Chondrocyte (in vitro differentiated cells): ENCODE results near the gene DNTTIP2. TPM values are rescaled to one million over a fixed set of nuclear protein-coding genes. Genes with fewer than 3 reads are reported as not detected.

ENCODE experiments used
- DNase-seq: peaks from one replicate; pipeline ENCODE4 v3.0.0; 2021; ENCODE audit warnings: mixed read lengths, low spot score
- H3K27ac Mint-ChIP-seq: one replicate; pipeline ENCODE4 v1.8.0; 2021; ENCODE audit warnings: mild to moderate bottlenecking, moderate library complexity, mixed read lengths; ENCODE audit not compliant: unreplicated experiment
- H3K27me3 Mint-ChIP-seq: 2 replicates; pipeline ENCODE4 v1.8.0; 2021; ENCODE audit warnings: low read depth, mixed read lengths
- H3K36me3 Mint-ChIP-seq: 2 replicates; pipeline ENCODE4 v1.8.0; 2021; ENCODE audit warnings: low read depth, mixed read lengths
- H3K4me1 Mint-ChIP-seq: 2 replicates; pipeline ENCODE4 v1.8.0; 2021; ENCODE audit warnings: low read depth, mild to moderate bottlenecking, mixed read lengths
- H3K4me3 Mint-ChIP-seq: one replicate; pipeline ENCODE4 v1.8.0; 2021; ENCODE audit warnings: mild to moderate bottlenecking, moderate library complexity, mixed read lengths; ENCODE audit not compliant: unreplicated experiment
- H3K9me3 Mint-ChIP-seq: 2 replicates; pipeline ENCODE4 v1.8.0; 2021; ENCODE audit warnings: low read depth, mixed read lengths
- CTCF ChIP-seq: fragments of 200-600 bp; sonication (generic); IDR thresholded peaks from 2 replicates; pipeline ENCODE4 v1.5.0; 2021; ENCODE audit warnings: antibody characterized with exemption, mild to moderate bottlenecking, moderate library complexity
- total RNA-seq: library from RNA; stranded (reverse); gene quantifications from 3 replicates; pipeline ENCODE4 v1.2.1, GENCODE V29; 2021

DNTTIP2 gene
- total RNA-seq, 1 donor from 2014 or later = 39.1 TPM

GRCh38 chr1:93846206-93846991 is 32.6 kb downstream of the DNTTIP2 start:
- peak; percentile 97 for DNase-seq

DNA sequence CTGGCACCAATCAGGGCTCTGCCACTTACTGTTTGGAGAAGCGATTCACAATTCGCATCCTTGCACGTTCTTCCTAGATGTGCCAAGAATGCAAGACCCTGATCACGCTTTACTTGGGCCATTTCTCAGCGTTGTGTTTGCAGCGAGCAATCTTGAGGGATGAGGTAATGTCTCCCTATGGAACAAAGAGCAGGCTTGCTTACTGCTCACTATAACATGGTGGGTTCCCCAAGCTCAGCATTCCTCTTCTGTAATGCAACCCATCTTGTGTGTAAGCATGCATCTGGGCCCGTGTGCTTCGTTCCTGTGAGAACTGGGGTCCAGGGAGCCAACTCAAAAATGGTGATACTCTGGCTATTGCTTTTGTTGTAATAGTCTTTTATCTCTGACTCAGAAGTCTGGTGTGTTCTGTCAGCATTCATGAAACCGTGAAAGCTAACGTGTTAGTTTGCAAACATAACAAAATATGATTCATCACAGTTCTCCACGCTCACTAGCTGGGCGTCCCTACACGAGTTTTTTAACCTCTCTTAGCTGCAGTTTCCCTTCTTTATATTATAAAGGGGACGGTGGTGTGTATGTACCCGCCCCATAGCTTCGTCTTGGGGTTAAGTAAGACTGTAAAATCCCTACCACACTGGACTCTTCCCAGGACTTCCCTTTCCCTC is 33.3 kb downstream of the DNTTIP2 start:
- Mint-ChIP-seq H3K4me1 (peaks cover 36% of the 10 kb centered on the region), H3K9me3 (peaks cover 7% of the 10 kb centered on the region), H3K4me3 (peak overlapping the region; percentile 96), H3K27me3 (no peaks in the 10 kb centered on the region), H3K36me3 (peaks cover 8% of the 10 kb centered on the region), H3K27ac (peak overlapping the region; percentile 100)
- no peak for DNase-seq
- TF ChIP-seq CTCF = no peak

More at GRCh38 chr1:93846206-93846991, 32.6 kb downstream of the DNTTIP2 start:
- Mint-ChIP-seq H3K9me3 (peaks cover 7% of the 10 kb centered on the region), H3K4me3 (peak overlapping the region; percentile 96), H3K4me1 (peaks cover 36% of the 10 kb centered on the region), H3K27ac (peak overlapping the region; percentile 100), H3K36me3 (peaks cover 8% of the 10 kb centered on the region), H3K27me3 (no peaks in the 10 kb centered on the region)
- TF ChIP-seq CTCF = peak; percentile 61

DNA sequence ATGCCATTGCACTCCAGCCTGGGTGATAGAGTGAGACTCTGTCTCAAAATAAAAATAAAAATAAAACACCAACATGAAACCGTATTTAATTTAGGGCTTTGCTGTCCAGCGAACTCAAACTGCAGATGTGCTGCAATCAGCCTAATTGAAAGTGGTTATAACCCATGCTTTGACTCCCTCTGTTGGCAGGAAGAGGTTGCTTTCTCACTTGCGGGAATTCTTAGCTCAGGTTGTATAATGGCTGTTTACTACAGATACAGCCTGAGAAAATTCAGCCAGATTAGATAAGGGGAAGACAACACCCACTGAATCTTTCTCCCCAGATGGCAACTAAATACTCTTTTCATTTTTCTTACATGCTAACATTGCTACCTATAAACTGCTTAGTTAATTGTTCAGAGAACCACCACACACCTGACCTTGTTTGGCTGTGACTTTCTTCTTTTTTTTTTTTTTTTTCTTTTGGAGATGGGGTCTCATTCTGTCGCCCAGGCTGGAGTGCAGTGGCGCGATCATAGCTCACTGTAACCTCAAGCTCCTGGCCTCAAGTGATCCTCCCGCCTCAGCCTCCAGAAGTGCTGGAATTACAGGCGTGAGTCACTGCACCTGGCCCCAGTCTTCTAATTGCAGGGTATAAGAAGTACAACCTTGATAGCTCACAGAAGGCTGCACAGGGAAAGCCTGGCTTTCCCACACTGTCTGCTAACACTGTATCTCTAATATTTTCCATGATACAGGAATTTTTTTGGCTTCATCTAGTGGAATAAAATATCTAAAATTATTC is 34.6 kb downstream of the DNTTIP2 start:
- H3K36me3 Mint-ChIP-seq = peaks cover 5% of the 10 kb centered on the region
- peaks cover 36% of the 10 kb centered on the region for H3K4me1 Mint-ChIP-seq
- DNase-seq = no peak
- no peak overlapping the region for H3K4me3 Mint-ChIP-seq
- peak overlapping the region; percentile 100 for H3K27ac Mint-ChIP-seq
- no peaks in the 10 kb centered on the region for H3K27me3 Mint-ChIP-seq
- TF ChIP-seq CTCF = peak; percentile 85
- peaks cover 2% of the 10 kb centered on the region for H3K9me3 Mint-ChIP-seq

DNA sequence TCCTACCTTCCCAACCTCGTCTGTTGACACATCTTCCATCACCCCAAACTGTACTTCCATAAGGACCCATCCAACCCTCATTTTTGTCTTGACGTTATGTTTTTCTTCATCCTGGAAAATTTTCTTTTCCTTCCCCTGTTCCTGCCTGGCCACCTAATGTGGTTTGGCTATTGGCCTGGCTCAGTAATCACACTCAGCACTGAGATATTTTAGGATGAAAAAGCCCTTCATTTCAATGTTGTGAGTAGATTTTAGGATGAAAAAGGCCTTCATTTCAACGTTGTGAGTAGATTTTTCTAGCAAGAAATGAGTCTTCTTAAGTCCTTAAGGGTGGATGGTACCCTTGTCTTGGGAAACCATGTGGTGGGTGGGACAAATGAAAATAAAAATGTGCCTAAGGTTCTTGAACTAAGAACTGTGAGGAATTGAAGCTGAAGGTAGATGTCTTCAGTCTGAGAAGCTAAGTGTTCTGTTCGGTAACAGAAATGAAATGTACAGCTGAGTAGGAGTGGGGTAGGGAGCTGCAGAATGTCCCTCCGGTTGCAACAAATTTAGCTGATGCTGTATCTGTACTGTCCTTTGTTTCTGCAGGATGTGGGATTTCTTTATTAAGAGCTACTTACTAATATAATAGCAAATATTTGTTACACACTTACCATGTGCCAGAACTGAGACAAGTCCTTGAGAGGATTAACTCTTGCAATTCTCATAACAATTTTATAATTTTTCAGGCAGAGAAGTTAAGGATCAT is 36.1 kb downstream of the DNTTIP2 start:
- peaks cover 32% of the 10 kb centered on the region for H3K4me1 Mint-ChIP-seq
- no peaks in the 10 kb centered on the region for H3K27me3 Mint-ChIP-seq
- no peak for TF ChIP-seq CTCF
- peak overlapping the region; percentile 41 for H3K27ac Mint-ChIP-seq
- H3K36me3 Mint-ChIP-seq = peaks cover 5% of the 10 kb centered on the region
- H3K4me3 Mint-ChIP-seq = no peak overlapping the region
- H3K9me3 Mint-ChIP-seq = peaks cover 2% of the 10 kb centered on the region
- DNase-seq = no peak
